Effector memory CD8-positive, alpha-beta T cell (primary cell): Measurements from ENCODE around the gene KCNS3.

Source experiments
- ATAC-seq: fragments of 150-1000 bp; cut with Tn5 transposase; replicated peaks from 2 replicates; pipeline ENCODE4 v1.10.0; 2021; ENCODE audit warnings: mild to moderate bottlenecking, moderate library complexity
- DNase-seq, 3 experiments: peaks; one replicate each; pipeline ENCODE4 v3.0.0; 2021
- H3K27ac Mint-ChIP-seq, 2 donors: one replicate each; pipeline ENCODE4 v1.8.0; 2022; ENCODE audit warnings: mild to moderate bottlenecking in 2 of 2, mixed read lengths in 2 of 2, moderate library complexity in 2 of 2
- H3K27me3 Mint-ChIP-seq, 2 donors: one replicate each; pipeline ENCODE4 v1.8.0; 2022; ENCODE audit warnings: mixed read lengths in 2 of 2
- H3K36me3 Mint-ChIP-seq: one replicate; pipeline ENCODE4 v1.8.0; 2022; ENCODE audit warnings: mild to moderate bottlenecking, moderate library complexity, mixed read lengths; ENCODE audit not compliant: insufficient read depth
- H3K4me1 Mint-ChIP-seq, 2 donors: one replicate each; pipeline ENCODE4 v1.8.0; 2022; ENCODE audit warnings: low read depth in 2 of 2, mixed read lengths in 2 of 2
- H3K4me3 Mint-ChIP-seq, 2 donors: one replicate each; pipeline ENCODE4 v1.8.0; 2022; ENCODE audit warnings: mild to moderate bottlenecking in 2 of 2, mixed read lengths in 2 of 2, moderate library complexity in 2 of 2
- H3K9me3 Mint-ChIP-seq, 2 donors: one replicate each; pipeline ENCODE4 v1.8.0; 2022; ENCODE audit warnings: mixed read lengths in 2 of 2

KCNS3 gene

GRCh38 chr2:17894556-17894955, 16.1 kb downstream of the KCNS3 start:
- Mint-ChIP-seq H3K27ac (no peak overlapping the region), H3K4me3 (no peak overlapping the region), H3K27me3 (peaks cover 5 to 6% of the 10 kb centered on the region in 2 donors), H3K9me3 (peaks cover 0 to 12% of the 10 kb centered on the region in 2 donors), H3K4me1 (no peaks in the 10 kb centered on the region), H3K36me3 (no peaks in the 10 kb centered on the region)
- no peak for DNase-seq
- no peak for ATAC-seq

GRCh38 chr2:17899871-17900270, 21.4 kb downstream of the KCNS3 start:
- no peaks in the 10 kb centered on the region for H3K4me1 Mint-ChIP-seq
- no peak for DNase-seq

GRCh38 chr2:17901246-17901645, 22.8 kb downstream of the KCNS3 start:
- ATAC-seq: no peak
- Mint-ChIP-seq H3K9me3 (peaks cover 5 to 7% of the 10 kb centered on the region in 2 donors), H3K36me3 (no peaks in the 10 kb centered on the region)

More at GRCh38 chr2:17899871-17900270, 21.4 kb downstream of the KCNS3 start:
- H3K9me3 Mint-ChIP-seq: peaks cover 5 to 7% of the 10 kb centered on the region in 2 donors
- H3K27me3 Mint-ChIP-seq: peaks cover 10 to 19% of the 10 kb centered on the region in 2 donors
- no peak for ATAC-seq
- H3K27ac Mint-ChIP-seq: no peak overlapping the region
- H3K4me3 Mint-ChIP-seq: no peak overlapping the region
- no peaks in the 10 kb centered on the region for H3K36me3 Mint-ChIP-seq

GRCh38 chr2:17910980-17911379, 32.5 kb downstream of the KCNS3 start:
- ATAC-seq: no peak
- Mint-ChIP-seq H3K9me3 (no peaks in the 10 kb centered on the region), H3K36me3 (no peaks in the 10 kb centered on the region), H3K27me3 (peaks cover 15 to 42% of the 10 kb centered on the region in 2 donors), H3K27ac (no peak overlapping the region), H3K4me1 (no peaks in the 10 kb centered on the region), H3K4me3 (no peak overlapping the region)
- no peak for DNase-seq

More at GRCh38 chr2:17901246-17901645, 22.8 kb downstream of the KCNS3 start:
- Mint-ChIP-seq H3K4me1 (no peaks in the 10 kb centered on the region), H3K27me3 (peaks cover 10 to 14% of the 10 kb centered on the region in 2 donors), H3K27ac (no peak overlapping the region), H3K4me3 (no peak overlapping the region)
- DNase-seq: no peak

- ATAC-seq (no peak), DNase-seq (no peak)
- no peaks in the 10 kb centered on the region for H3K36me3 Mint-ChIP-seq
- no peak overlapping the region for H3K27ac Mint-ChIP-seq
- no peak overlapping the region for H3K4me3 Mint-ChIP-seq
- no peaks in the 10 kb centered on the region for H3K9me3 Mint-ChIP-seq
- peaks cover 15 to 42% of the 10 kb centered on the region in 2 donors for H3K27me3 Mint-ChIP-seq
- H3K4me1 Mint-ChIP-seq: no peaks in the 10 kb centered on the region
Measured at GRCh38 chr2:17911491-17912260, 33.2 kb downstream of the KCNS3 start.

- Mint-ChIP-seq H3K4me3 (no peak overlapping the region), H3K27ac (no peak overlapping the region), H3K27me3 (peaks cover 15 to 42% of the 10 kb centered on the region in 2 donors), H3K36me3 (no peaks in the 10 kb centered on the region), H3K4me1 (no peaks in the 10 kb centered on the region), H3K9me3 (no peaks in the 10 kb centered on the region)
- ATAC-seq: no peak
- DNase-seq: no peak
Measured at GRCh38 chr2:17912266-17912691, 33.8 kb downstream of the KCNS3 start.

GRCh38 chr2:17915099-17915498, 36.6 kb downstream of the KCNS3 start:
- no peak overlapping the region for H3K4me3 Mint-ChIP-seq
- no peaks in the 10 kb centered on the region for H3K9me3 Mint-ChIP-seq
- no peak for ATAC-seq
- H3K4me1 Mint-ChIP-seq: no peaks in the 10 kb centered on the region
- no peak for DNase-seq
- no peak overlapping the region for H3K27ac Mint-ChIP-seq
- H3K27me3 Mint-ChIP-seq: peaks cover 9 to 41% of the 10 kb centered on the region in 2 donors
- H3K36me3 Mint-ChIP-seq: no peaks in the 10 kb centered on the region

GRCh38 chr2:17915811-17916518, 37.5 kb downstream of the KCNS3 start:
- Mint-ChIP-seq H3K4me1 (no peaks in the 10 kb centered on the region), H3K27me3 (peaks cover 9 to 36% of the 10 kb centered on the region in 2 donors), H3K27ac (no peak overlapping the region), H3K9me3 (no peaks in the 10 kb centered on the region), H3K36me3 (no peaks in the 10 kb centered on the region), H3K4me3 (no peak overlapping the region)
- no peak for DNase-seq
- no peak for ATAC-seq

GRCh38 chr2:17916584-17916983, 38.1 kb downstream of the KCNS3 start:
- DNase-seq: no peak
- Mint-ChIP-seq H3K27ac (no peak overlapping the region), H3K4me1 (no peaks in the 10 kb centered on the region), H3K27me3 (peaks cover 9 to 31% of the 10 kb centered on the region in 2 donors), H3K36me3 (no peaks in the 10 kb centered on the region), H3K4me3 (no peak overlapping the region), H3K9me3 (no peaks in the 10 kb centered on the region)
- ATAC-seq: no peak

- Mint-ChIP-seq H3K9me3 (no peaks in the 10 kb centered on the region), H3K27me3 (peaks cover 0 to 22% of the 10 kb centered on the region in 2 donors), H3K4me3 (no peak overlapping the region), H3K36me3 (no peaks in the 10 kb centered on the region), H3K27ac (no peak overlapping the region), H3K4me1 (no peaks in the 10 kb centered on the region)
- DNase-seq: no peak
- no peak for ATAC-seq
Measured at GRCh38 chr2:17918789-17919188, 40.3 kb downstream of the KCNS3 start.

- Mint-ChIP-seq H3K4me1 (no peaks in the 10 kb centered on the region), H3K9me3 (peaks cover 0 to 2% of the 10 kb centered on the region in 2 donors)
- ATAC-seq: no peak
Measured at GRCh38 chr2:17930773-17931172, 52.3 kb downstream of the KCNS3 start.

GRCh38 chr2:17933256-17933655, 54.8 kb downstream of the KCNS3 start:
- H3K27ac Mint-ChIP-seq: no peak overlapping the region
- no peak overlapping the region for H3K4me3 Mint-ChIP-seq
- peaks cover 0 to 14% of the 10 kb centered on the region in 2 donors for H3K27me3 Mint-ChIP-seq
- DNase-seq (no peak), ATAC-seq (no peak)
- peaks cover 0 to 2% of the 10 kb centered on the region in 2 donors for H3K9me3 Mint-ChIP-seq
- no peaks in the 10 kb centered on the region for H3K36me3 Mint-ChIP-seq
- no peaks in the 10 kb centered on the region for H3K4me1 Mint-ChIP-seq

More at GRCh38 chr2:17930773-17931172, 52.3 kb downstream of the KCNS3 start:
- H3K36me3 Mint-ChIP-seq: no peaks in the 10 kb centered on the region
- H3K4me3 Mint-ChIP-seq: no peak overlapping the region
- H3K27ac Mint-ChIP-seq: no peak overlapping the region
- DNase-seq: no peak
- peaks cover 0 to 14% of the 10 kb centered on the region in 2 donors for H3K27me3 Mint-ChIP-seq

GRCh38 chr2:17934721-17935120, 56.3 kb downstream of the KCNS3 start:
- H3K4me3 Mint-ChIP-seq: no peak overlapping the region
- peaks cover 0 to 7% of the 10 kb centered on the region in 2 donors for H3K27me3 Mint-ChIP-seq
- H3K4me1 Mint-ChIP-seq: no peaks in the 10 kb centered on the region
- ATAC-seq (no peak), DNase-seq (no peak)
- no peaks in the 10 kb centered on the region for H3K36me3 Mint-ChIP-seq
- H3K27ac Mint-ChIP-seq: no peak overlapping the region
- no peaks in the 10 kb centered on the region for H3K9me3 Mint-ChIP-seq
